ENCODE data around the gene DMD. TPM values are rescaled to one million over a fixed set of nuclear protein-coding genes. Genes with fewer than 3 reads are reported as not detected.

DMD gene
- total RNA-seq, 1 experiment from 2014 or later, result 47.2 TPM

GRCh38 chrX:33001107-33001506 is 210.2 kb downstream of the DMD start:
- Histone ChIP-seq H3K9me3 (no peaks in the 10 kb centered on the region), H3K4me3 (ENCODE audit: low read depth, low read length) (no peak overlapping the region), H3K27me3 (replicated peaks; ENCODE audit: control insufficient read depth, insufficient read depth, low read length) (no peaks in the 10 kb centered on the region), H3K36me3 (ENCODE audit: control insufficient read depth, insufficient read depth, low read length) (no peaks in the 10 kb centered on the region), H3K4me1 (no peaks in the 10 kb centered on the region)
- no TSS peak for BruUV-seq (replicated peaks)
- Mint-ChIP-seq H3K27ac (ENCODE audit: unreplicated experiment) (no peak overlapping the region), H3K4me1 (ENCODE audit: low read depth, unreplicated experiment) (no peaks in the 10 kb centered on the region), H3K27me3 (ENCODE audit: insufficient read depth, unreplicated experiment) (no peaks in the 10 kb centered on the region), H3K4me3 (ENCODE audit: unreplicated experiment) (no peak overlapping the region), H3K36me3 (ENCODE audit: insufficient read depth, unreplicated experiment) (no peaks in the 10 kb centered on the region), H3K9me3 (ENCODE audit: unreplicated experiment) (no peaks in the 10 kb centered on the region)
- ChIA-PET POLR2A (no interaction called here), CTCF (no interaction called here)
- no peak for DNase-seq
- TF ChIP-seq CTCF (IDR thresholded peaks at IDR 0.05; ENCODE audit: insufficient read depth in 1 of 2, low read depth in 1 of 2, low read length in 1 of 2, severe bottlenecking in 1 of 2, unreplicated experiment in 1 of 2), result no peak
- intact Hi-C loops (cut with micrococcal nuclease; ENCODE audit: unreplicated experiment), result no loop called here

- H3K9me3 Mint-ChIP-seq (ENCODE audit: unreplicated experiment), result no peaks in the 10 kb centered on the region
- no peaks in the 10 kb centered on the region for H3K27me3 Mint-ChIP-seq (ENCODE audit: insufficient read depth, unreplicated experiment)
- Histone ChIP-seq H3K4me1 (no peaks in the 10 kb centered on the region), H3K4me3 (ENCODE audit: low read depth, low read length) (no peak overlapping the region), H3K9me3 (no peaks in the 10 kb centered on the region), H3K36me3 (ENCODE audit: control insufficient read depth, insufficient read depth, low read length) (no peaks in the 10 kb centered on the region), H3K27me3 (replicated peaks; ENCODE audit: control insufficient read depth, insufficient read depth, low read length) (no peaks in the 10 kb centered on the region)
- TF ChIP-seq CTCF (IDR thresholded peaks at IDR 0.05; ENCODE audit: insufficient read depth in 1 of 2, low read depth in 1 of 2, low read length in 1 of 2, severe bottlenecking in 1 of 2, unreplicated experiment in 1 of 2), result no peak
- no peak overlapping the region for H3K4me3 Mint-ChIP-seq (ENCODE audit: unreplicated experiment)
- no peaks in the 10 kb centered on the region for H3K36me3 Mint-ChIP-seq (ENCODE audit: insufficient read depth, unreplicated experiment)
- no TSS peak for BruUV-seq (replicated peaks)
- no peak for DNase-seq
- intact Hi-C loops (cut with micrococcal nuclease; ENCODE audit: unreplicated experiment), result no loop called here
- ChIA-PET POLR2A (no interaction called here), CTCF (no interaction called here)
- H3K4me1 Mint-ChIP-seq (ENCODE audit: low read depth, unreplicated experiment), result no peaks in the 10 kb centered on the region
- no peak overlapping the region for H3K27ac Mint-ChIP-seq (ENCODE audit: unreplicated experiment)
Measured at GRCh38 chrX:32998776-32999175, 212.6 kb downstream of the DMD start.

- TF ChIP-seq CTCF (IDR thresholded peaks at IDR 0.05; ENCODE audit: insufficient read depth in 1 of 2, low read depth in 1 of 2, low read length in 1 of 2, severe bottlenecking in 1 of 2, unreplicated experiment in 1 of 2), result no peak
- Histone ChIP-seq H3K9me3 (no peaks in the 10 kb centered on the region), H3K4me1 (no peaks in the 10 kb centered on the region), H3K4me3 (ENCODE audit: low read depth, low read length) (no peak overlapping the region), H3K27me3 (replicated peaks; ENCODE audit: control insufficient read depth, insufficient read depth, low read length) (no peaks in the 10 kb centered on the region), H3K36me3 (ENCODE audit: control insufficient read depth, insufficient read depth, low read length) (no peaks in the 10 kb centered on the region)
- Mint-ChIP-seq H3K4me3 (ENCODE audit: unreplicated experiment) (no peak overlapping the region), H3K9me3 (ENCODE audit: unreplicated experiment) (no peaks in the 10 kb centered on the region), H3K4me1 (ENCODE audit: low read depth, unreplicated experiment) (no peaks in the 10 kb centered on the region), H3K27me3 (ENCODE audit: insufficient read depth, unreplicated experiment) (no peaks in the 10 kb centered on the region), H3K36me3 (ENCODE audit: insufficient read depth, unreplicated experiment) (no peaks in the 10 kb centered on the region), H3K27ac (ENCODE audit: unreplicated experiment) (no peak overlapping the region)
- ChIA-PET POLR2A (no interaction called here), CTCF (no interaction called here)
- intact Hi-C loops (cut with micrococcal nuclease; ENCODE audit: unreplicated experiment), result no loop called here
- no peak for DNase-seq
- no TSS peak for BruUV-seq (replicated peaks)
Measured at GRCh38 chrX:32995427-32995826, 215.9 kb downstream of the DMD start.

Data from Caco-2 (cell line).